ENCODE measurements around the gene KIR3DL1.
"Not testable (repeated sequence)": the region's sequence is repeated elsewhere in the genome, so short reads cannot be mapped to it uniquely, and the experiment has no call there.

KIR3DL1 gene

GRCh38 chr19:54805665-54806515, 10.4 kb upstream of the KIR3DL1 start:
- no peak for DNase-seq (ENCODE audit: low read depth)
- no peak for TF ChIP-seq CTCF (IDR thresholded peaks at IDR 0.05; ENCODE audit: control insufficient read depth, insufficient read depth, low read depth, low read length, missing control alignments)
- no peak overlapping the region for H3K4me3 ChIP-seq (ENCODE audit: control insufficient read depth, low read depth, low read length)

GRCh38 chr19:54806516-54806838, 9.8 kb upstream of the KIR3DL1 start:
- no peak overlapping the region for H3K4me3 ChIP-seq (ENCODE audit: control insufficient read depth, low read depth, low read length)
- DNase-seq (ENCODE audit: low read depth) = no peak
- TF ChIP-seq CTCF (IDR thresholded peaks at IDR 0.05; ENCODE audit: control insufficient read depth, insufficient read depth, low read depth, low read length, missing control alignments) = no peak

GRCh38 chr19:54814571-54814970, 1.7 kb upstream of the KIR3DL1 start:
- not testable (repeated sequence) for DNase-seq (ENCODE audit: low read depth); H3K4me3 ChIP-seq (ENCODE audit: control insufficient read depth, low read depth, low read length)

GRCh38 chr19:54817670-54818536, 1.6 kb downstream of the KIR3DL1 start:
- TF ChIP-seq CTCF (IDR thresholded peaks at IDR 0.05; ENCODE audit: control insufficient read depth, insufficient read depth, low read depth, low read length, missing control alignments) = no peak
- DNase-seq (ENCODE audit: low read depth) = no peak
- H3K4me3 ChIP-seq (ENCODE audit: control insufficient read depth, low read depth, low read length) = no peak overlapping the region

- not testable (repeated sequence) for H3K4me3 ChIP-seq (ENCODE audit: control insufficient read depth, low read depth, low read length); DNase-seq (ENCODE audit: low read depth)
Measured at GRCh38 chr19:54824416-54824815, 8.1 kb downstream of the KIR3DL1 start.

- H3K4me3 ChIP-seq (ENCODE audit: control insufficient read depth, low read depth, low read length); DNase-seq (ENCODE audit: low read depth): not testable (repeated sequence)
Measured at GRCh38 chr19:54825326-54825725, 9.1 kb downstream of the KIR3DL1 start.

- not testable (repeated sequence) for DNase-seq (ENCODE audit: low read depth); H3K4me3 ChIP-seq (ENCODE audit: control insufficient read depth, low read depth, low read length)
Measured at GRCh38 chr19:54828064-54828463, 11.8 kb downstream of the KIR3DL1 start.

- not testable (repeated sequence) for DNase-seq (ENCODE audit: low read depth); H3K4me3 ChIP-seq (ENCODE audit: control insufficient read depth, low read depth, low read length)
Measured at GRCh38 chr19:54832496-54832895, 16.2 kb downstream of the KIR3DL1 start, which contains the start of gene KIR2DS4. KIR2DS4 (plus strand) TSS chr19:54832676.

GRCh38 chr19:54835126-54835525, 18.9 kb downstream of the KIR3DL1 start:
- DNase-seq (ENCODE audit: low read depth); H3K4me3 ChIP-seq (ENCODE audit: control insufficient read depth, low read depth, low read length): not testable (repeated sequence)

- DNase-seq (ENCODE audit: low read depth); H3K4me3 ChIP-seq (ENCODE audit: control insufficient read depth, low read depth, low read length): not testable (repeated sequence)
Measured at GRCh38 chr19:54837522-54837921, 21.3 kb downstream of the KIR3DL1 start.

GRCh38 chr19:54843171-54843570, 26.9 kb downstream of the KIR3DL1 start:
- DNase-seq (ENCODE audit: low read depth); H3K4me3 ChIP-seq (ENCODE audit: control insufficient read depth, low read depth, low read length): not testable (repeated sequence)

- not testable (repeated sequence) for DNase-seq (ENCODE audit: low read depth); H3K4me3 ChIP-seq (ENCODE audit: control insufficient read depth, low read depth, low read length)
Measured at GRCh38 chr19:54850061-54850640, 33.9 kb downstream of the KIR3DL1 start, which contains the start of gene KIR3DL2. KIR3DL2 (plus strand) TSS chr19:54850443; CDS start chr19:54850476, 33 bp downstream.

Measured in AG09309 (cell line).